Spinal cord (tissue), 10 donors: Measurements from ENCODE around the gene UACA. TPM values are rescaled to one million over a fixed set of nuclear protein-coding genes. Genes with fewer than 3 reads are reported as not detected.

ENCODE experiments used
- DNase-seq, 6 donors: peaks; one replicate each; pipeline versions ENCODE4 v3.0.0 to v3.0.0-alpha.2; 2013 to 2015; ENCODE audit warnings: low spot score in 6 of 6, low read depth in 4 of 6
- H3K27ac ChIP-seq: one replicate; pipeline ENCODE4 v1.5.1; 2013; ENCODE audit warnings: low read depth, low read length, control low read depth
- H3K27me3 ChIP-seq: one replicate; pipeline ENCODE4 v1.6.1; 2013; ENCODE audit warnings: low read length; ENCODE audit not compliant: control insufficient read depth, insufficient read depth
- H3K36me3 ChIP-seq: one replicate; pipeline ENCODE4 v1.6.1; 2013; ENCODE audit warnings: low read length; ENCODE audit not compliant: control insufficient read depth, insufficient read depth
- H3K4me1 ChIP-seq: one replicate; pipeline ENCODE4 v1.6.1; 2013; ENCODE audit warnings: low read length; ENCODE audit not compliant: control insufficient read depth, insufficient read depth
- H3K4me3 ChIP-seq: one replicate; pipeline ENCODE4 v1.5.1; 2013; ENCODE audit warnings: low read depth, low read length, control low read depth
- H3K9me3 ChIP-seq: one replicate; pipeline ENCODE4 v1.6.1; 2013; ENCODE audit warnings: low read length; ENCODE audit not compliant: control insufficient read depth, insufficient read depth
- WGBS: methylation state at CpG from one replicate; pipeline ENCODE4 v1.1.5; 2013; ENCODE audit warnings: missing lambda C conversion rate; ENCODE audit not compliant: insufficient coverage; 5-methylcytosine and 5-hydroxymethylcytosine counted together
- polyA plus RNA-seq, 2 donors: library from polyadenylated mRNA; unstranded; fragments of 120-200 nt; gene quantifications; one replicate each; pipeline ENCODE4 v1.2.1, GENCODE V29; 2013; ENCODE audit not compliant: insufficient read length in 2 of 2
- total RNA-seq, 2 donors: library from RNA; depleted of rRNA in 1 of 2; stranded (reverse); fragments of 120-200 nt in 1 of 2; fragments of >200 nt in 1 of 2; gene quantifications; one replicate each; pipeline versions ENCODE4 v1.2.3 to v1.2.4, GENCODE V29; 2013 to 2014
- donor health status: healthy.

Gene UACA
- total and polyA plus RNA-seq, 4 donors = 50.8 to 188 (median 87.2) TPM

- peak overlapping the region; percentile 48 for H3K27ac ChIP-seq
- no peaks in the 10 kb centered on the region for H3K27me3 ChIP-seq
- no peaks in the 10 kb centered on the region for H3K9me3 ChIP-seq
- H3K4me1 ChIP-seq = no peaks in the 10 kb centered on the region
- 65% methylated on average over 3 of the region's 7 CpGs for WGBS
- DNase-seq = peak in 1 of 6 donors; percentile 31
- no peaks in the 10 kb centered on the region for H3K36me3 ChIP-seq
- H3K4me3 ChIP-seq = no peak overlapping the region
These were observed 60.1 kb downstream of the UACA start for GRCh38 chr15:70703096-70703878.

- no peaks in the 10 kb centered on the region for H3K4me1 ChIP-seq
- H3K9me3 ChIP-seq = no peaks in the 10 kb centered on the region
- H3K27me3 ChIP-seq = no peaks in the 10 kb centered on the region
- no peak overlapping the region for H3K4me3 ChIP-seq
- peak overlapping the region; percentile 82 for H3K27ac ChIP-seq
- whole genome bisulfite sequencing = 60% methylated on average over 2 of the region's 2 CpGs
- H3K36me3 ChIP-seq = no peaks in the 10 kb centered on the region
- DNase-seq = peak in 1 of 6 donors; percentile 81
These were observed 60.8 kb downstream of the UACA start for GRCh38 chr15:70702584-70702983.

- no peaks in the 10 kb centered on the region for H3K4me1 ChIP-seq
- 38% methylated on average over 6 of the region's 9 CpGs for WGBS
- no peaks in the 10 kb centered on the region for H3K36me3 ChIP-seq
- peak in 3 of 6 donors; percentile 9 to 50 (median 35) for DNase-seq
- H3K4me3 ChIP-seq = peak overlapping the region; percentile 24
- peak overlapping the region; percentile 82 for H3K27ac ChIP-seq
- no peaks in the 10 kb centered on the region for H3K27me3 ChIP-seq
- H3K9me3 ChIP-seq = no peaks in the 10 kb centered on the region
These were observed 61.3 kb downstream of the UACA start for GRCh38 chr15:70701891-70702568.

GRCh38 chr15:70701171-70701570, 62.2 kb downstream of the UACA start:
- Histone ChIP-seq H3K4me3 (no peak overlapping the region), H3K9me3 (no peaks in the 10 kb centered on the region), H3K4me1 (no peaks in the 10 kb centered on the region), H3K36me3 (no peaks in the 10 kb centered on the region), H3K27ac (peak overlapping the region; percentile 82), H3K27me3 (no peaks in the 10 kb centered on the region)
- DNase-seq = no peak
- no CpG with 5 or more reads among the region's 2 CpGs for WGBS

GRCh38 chr15:70699890-70700289, 63.5 kb downstream of the UACA start:
- H3K27ac ChIP-seq = peak overlapping the region; percentile 17
- DNase-seq = peak in 1 of 6 donors; percentile 36
- no peak overlapping the region for H3K4me3 ChIP-seq
- no peaks in the 10 kb centered on the region for H3K36me3 ChIP-seq
- H3K4me1 ChIP-seq = no peaks in the 10 kb centered on the region
- H3K27me3 ChIP-seq = no peaks in the 10 kb centered on the region
- H3K9me3 ChIP-seq = no peaks in the 10 kb centered on the region

- H3K27me3 ChIP-seq = no peaks in the 10 kb centered on the region
- H3K9me3 ChIP-seq = no peaks in the 10 kb centered on the region
- no CpG with 5 or more reads among the region's 3 CpGs for WGBS
- H3K27ac ChIP-seq = no peak overlapping the region
- no peak overlapping the region for H3K4me3 ChIP-seq
- H3K36me3 ChIP-seq = no peaks in the 10 kb centered on the region
- no peaks in the 10 kb centered on the region for H3K4me1 ChIP-seq
- no peak for DNase-seq
These were observed 64.4 kb downstream of the UACA start for GRCh38 chr15:70698836-70699390.

GRCh38 chr15:70698426-70698825, 64.9 kb downstream of the UACA start:
- no peak for DNase-seq
- H3K4me3 ChIP-seq = no peak overlapping the region
- H3K36me3 ChIP-seq = no peaks in the 10 kb centered on the region
- H3K4me1 ChIP-seq = no peaks in the 10 kb centered on the region
- no peaks in the 10 kb centered on the region for H3K9me3 ChIP-seq
- H3K27ac ChIP-seq = no peak overlapping the region
- no peaks in the 10 kb centered on the region for H3K27me3 ChIP-seq

GRCh38 chr15:70690491-70691276, 72.7 kb downstream of the UACA start:
- Histone ChIP-seq H3K4me3 (no peak overlapping the region), H3K4me1 (no peaks in the 10 kb centered on the region), H3K9me3 (no peaks in the 10 kb centered on the region), H3K27me3 (no peaks in the 10 kb centered on the region), H3K27ac (peak overlapping the region; percentile 20), H3K36me3 (no peaks in the 10 kb centered on the region)
- WGBS = no CpG with 5 or more reads among the region's 2 CpGs
- no peak for DNase-seq

GRCh38 chr15:70690021-70690420, 73.3 kb downstream of the UACA start:
- Histone ChIP-seq H3K4me1 (no peaks in the 10 kb centered on the region), H3K27ac (no peak overlapping the region), H3K9me3 (no peaks in the 10 kb centered on the region), H3K4me3 (no peak overlapping the region), H3K36me3 (no peaks in the 10 kb centered on the region), H3K27me3 (no peaks in the 10 kb centered on the region)
- DNase-seq = no peak
- 100% methylated on average over 1 of the region's 2 CpGs for WGBS
